CD14-positive monocyte (primary cell): ENCODE data around the gene NR1I3. TPM values are rescaled to one million over a fixed set of nuclear protein-coding genes. Genes with fewer than 3 reads are reported as not detected.
A peak's percentile ranks its signal among the peaks of the same experiment; 100 is the strongest.

Experiments used
- DNase-seq, 3 donors: peaks; one replicate each; pipeline ENCODE4 v3.0.0-alpha.2; 2011 to 2022
- H2AFZ ChIP-seq: 2 replicates; pipeline ENCODE4 v1.6.0; 2012; ENCODE audit warnings: mild to moderate bottlenecking, low read depth, low read length, inconsistent platforms; ENCODE audit not compliant: insufficient read depth, poor library complexity, severe bottlenecking
- H3K27ac ChIP-seq, 2 donors: 1 replicate in 1 of 2; 2 replicates in 1 of 2; pipeline ENCODE4 v1.5.1; 2012 to 2013; ENCODE audit warnings: low read length in 2 of 2, control low read depth in 1 of 2, inconsistent platforms in 1 of 2, low read depth in 1 of 2, mild to moderate bottlenecking in 1 of 2
- H3K27me3 ChIP-seq, 2 donors: one replicate each; pipeline versions ENCODE4 v1.6.0 to v1.6.1; 2011 to 2013; ENCODE audit warnings: low read length in 2 of 2; ENCODE audit not compliant: control insufficient read depth in 2 of 2, insufficient read depth in 2 of 2
- H3K36me3 ChIP-seq, 2 donors: replicated peaks in 1 of 2; 1 replicate in 1 of 2; 2 replicates in 1 of 2; pipeline versions ENCODE4 v1.5.1 to v1.6.1; 2012 to 2013; ENCODE audit warnings: low read length in 2 of 2, control low read depth in 1 of 2, inconsistent platforms in 1 of 2, mild to moderate bottlenecking in 1 of 2; ENCODE audit not compliant: insufficient read depth in 2 of 2, control insufficient read depth in 1 of 2
- H3K4me1 ChIP-seq, 2 donors: 1 replicate in 1 of 2; 2 replicates in 1 of 2; pipeline versions ENCODE4 v1.5.1 to v1.6.1; 2012 to 2013; ENCODE audit warnings: low read length in 2 of 2, control low read depth in 1 of 2, inconsistent platforms in 1 of 2, mild to moderate bottlenecking in 1 of 2, moderate library complexity in 1 of 2; ENCODE audit not compliant: insufficient read depth in 2 of 2, control insufficient read depth in 1 of 2
- H3K4me2 ChIP-seq: replicated peaks from 2 replicates; pipeline ENCODE3; 2012; ENCODE audit warnings: low read length, moderate library complexity, mild to moderate bottlenecking; ENCODE audit not compliant: poor library complexity, severe bottlenecking; ENCODE audit errors: extremely low read depth
- H3K4me3 ChIP-seq, 3 experiments: fragments of 200-600 bp in 1 of 3; sonication (generic) in 1 of 3; replicated peaks in 1 of 3; 1 replicate in 2 of 3; 2 replicates in 1 of 3; pipeline ENCODE4 v1.5.1; 2011 to 2013; ENCODE audit warnings: low read length in 3 of 3, mild to moderate bottlenecking in 3 of 3, control low read depth in 2 of 3, low read depth in 2 of 3, inconsistent platforms in 1 of 3, moderate library complexity in 1 of 3
- H3K79me2 ChIP-seq: 2 replicates; pipeline ENCODE4 v1.6.0; 2012; ENCODE audit warnings: mild to moderate bottlenecking, control low read depth, inconsistent platforms, low read length, moderate library complexity; ENCODE audit not compliant: insufficient read depth
- H3K9ac ChIP-seq: 2 replicates; pipeline ENCODE4 v1.6.0; 2017; ENCODE audit warnings: low read length, mild to moderate bottlenecking; ENCODE audit not compliant: insufficient read depth, poor library complexity, severe bottlenecking
- H3K9me3 ChIP-seq, 2 donors: replicated peaks in 1 of 2; 1 replicate in 1 of 2; 2 replicates in 1 of 2; pipeline versions ENCODE4 v1.5.1 to v1.6.1; 2012 to 2013; ENCODE audit warnings: low read length in 2 of 2, control low read depth in 1 of 2; ENCODE audit not compliant: control insufficient read depth in 1 of 2, insufficient read depth in 1 of 2
- H4K20me1 ChIP-seq: 2 replicates; pipeline ENCODE4 v1.6.0; 2012; ENCODE audit warnings: mild to moderate bottlenecking, low read length, control low read depth, moderate library complexity; ENCODE audit not compliant: insufficient read depth
- H3K27ac Mint-ChIP-seq, 7 donors: one replicate each; pipeline ENCODE4 v1.8.0; 2020; ENCODE audit warnings: mild to moderate bottlenecking in 7 of 7, mixed read lengths in 7 of 7, moderate library complexity in 6 of 7, inconsistent platforms in 2 of 7
- H3K27me3 Mint-ChIP-seq, 3 donors: one replicate each; pipeline ENCODE4 v1.8.0; 2021 to 2022; ENCODE audit warnings: low read depth in 3 of 3, mild to moderate bottlenecking in 3 of 3, mixed read lengths in 3 of 3, moderate library complexity in 3 of 3, inconsistent platforms in 1 of 3
- H3K36me3 Mint-ChIP-seq, 2 donors: one replicate each; pipeline ENCODE4 v1.8.0; 2020; ENCODE audit warnings: mixed read lengths in 2 of 2, inconsistent platforms in 1 of 2, mild to moderate bottlenecking in 1 of 2
- H3K4me1 Mint-ChIP-seq: one replicate; pipeline ENCODE4 v1.8.0; 2020; ENCODE audit warnings: mild to moderate bottlenecking, mixed read lengths
- H3K4me3 Mint-ChIP-seq, 2 donors: one replicate each; pipeline ENCODE4 v1.8.0; 2020; ENCODE audit warnings: mild to moderate bottlenecking in 2 of 2, mixed read lengths in 2 of 2, moderate library complexity in 1 of 2
- H3K9me3 Mint-ChIP-seq, 7 donors: one replicate each; pipeline ENCODE4 v1.8.0; 2020 to 2022; ENCODE audit warnings: mixed read lengths in 7 of 7, mild to moderate bottlenecking in 6 of 7, moderate library complexity in 6 of 7, inconsistent platforms in 2 of 7
- CTCF ChIP-seq: fragments of 200-600 bp; IDR thresholded peaks from one replicate; pipeline ENCODE4 v1.8.0; 2022; ENCODE audit warnings: antibody characterized with exemption, mild to moderate bottlenecking
- WGBS: methylation state at CpG from one replicate; pipeline ENCODE4 v1.1.5; 2013; ENCODE audit warnings: missing lambda C conversion rate; ENCODE audit not compliant: insufficient coverage; 5-methylcytosine and 5-hydroxymethylcytosine counted together
- intact Hi-C, 2 donors: fragments of 100-400 bp; cut with micrococcal nuclease; formaldehyde crosslinking; loops; one replicate each; pipeline versions ENCODE4 v1.15.0 to v1.15.1; 2023
- polyA plus RNA-seq, 3 donors: library from polyadenylated mRNA; depleted of rRNA in 1 of 3; unstranded in 2 of 3; stranded (reverse) in 1 of 3; fragments of 300-500 nt in 2 of 3; fragments of >200 nt in 1 of 3; fragmentation: Illumina TruSeq in 2 of 3; gene quantifications; 1 replicate in 2 of 3; 2 replicates in 1 of 3; pipeline ENCODE4 v1.2.3, GENCODE V29; 2012 to 2021

Gene NR1I3
- polyA plus RNA-seq, 3 donors = not detected

GRCh38 chr1:161260376-161261260, 22.6 kb upstream of the NR1I3 start:
- Mint-ChIP-seq H3K27me3 (peaks cover 52 to 57% (median 54%) of the 10 kb centered on the region in 3 donors), H3K27ac (no peak overlapping the region), H3K9me3 (peaks cover 20 to 27% (median 23%) of the 10 kb centered on the region in 7 donors), H3K4me1 (peaks cover 16% of the 10 kb centered on the region), H3K36me3 (peaks cover 12 to 14% of the 10 kb centered on the region in 2 donors), H3K4me3 (peak overlapping the region in 1 of 2 donors; percentile 59)
- H3K9ac ChIP-seq = no peak overlapping the region
- intact Hi-C loops = no loop called here
- H3K4me2 ChIP-seq = no peak overlapping the region
- peaks cover 39 to 54% of the 10 kb centered on the region in 2 donors for H3K27me3 ChIP-seq
- no peak overlapping the region for H3K4me3 ChIP-seq
- 57% methylated on average over 4 of the region's 9 CpGs for WGBS
- no peaks in the 10 kb centered on the region for H4K20me1 ChIP-seq
- DNase-seq = no peak
- no peak for TF ChIP-seq CTCF
- no peak overlapping the region for H2AFZ ChIP-seq
- H3K27ac ChIP-seq = no peak overlapping the region
- H3K4me1 ChIP-seq = peaks cover 8 to 10% of the 10 kb centered on the region in 2 donors
- H3K79me2 ChIP-seq = no peaks in the 10 kb centered on the region
- no peaks in the 10 kb centered on the region for H3K36me3 ChIP-seq
- peaks cover 23 to 46% of the 10 kb centered on the region in 2 donors for H3K9me3 ChIP-seq

- Histone ChIP-seq H3K36me3 (no peaks in the 10 kb centered on the region), H2AFZ (no peak overlapping the region), H3K27me3 (peaks cover 39 to 54% of the 10 kb centered on the region in 2 donors), H4K20me1 (no peaks in the 10 kb centered on the region), H3K4me3 (no peak overlapping the region), H3K9ac (no peak overlapping the region), H3K79me2 (no peaks in the 10 kb centered on the region), H3K4me1 (peaks cover 8 to 10% of the 10 kb centered on the region in 2 donors), H3K27ac (no peak overlapping the region), H3K4me2 (no peak overlapping the region), H3K9me3 (peaks cover 23 to 46% of the 10 kb centered on the region in 2 donors)
- Mint-ChIP-seq H3K27ac (no peak overlapping the region), H3K27me3 (peaks cover 52 to 57% (median 55%) of the 10 kb centered on the region in 3 donors), H3K36me3 (peaks cover 12 to 14% of the 10 kb centered on the region in 2 donors), H3K4me1 (peaks cover 20% of the 10 kb centered on the region), H3K4me3 (peak overlapping the region in 1 of 2 donors; percentile 82), H3K9me3 (peaks cover 20 to 32% (median 24%) of the 10 kb centered on the region in 7 donors)
- WGBS = no CpG with 5 or more reads among the region's 1 CpG
- intact Hi-C loops = no loop called here
- DNase-seq = no peak
- no peak for TF ChIP-seq CTCF
These were observed 21.8 kb upstream of the NR1I3 start for GRCh38 chr1:161259765-161260164.
